A673 (cell line): ENCODE measurements around the gene NEXN. TPM values are rescaled to one million over a fixed set of nuclear protein-coding genes. Genes with fewer than 3 reads are reported as not detected.

ENCODE experiments used
- BruUV-seq: library from RNA; stranded (reverse); fragments of 400-500 nt; replicated peaks from 2 replicates; lab custom pipeline; 2021; lab: Mats Ljungman, UMichigan
- CTCF ChIA-PET: fragments of 300-600 bp; sonication (Branson Sonifier 250); formaldehyde crosslinking; loops from one replicate; lab custom pipeline; 2022; ENCODE audit warnings: antibody characterized with exemption; lab: Charles Lee
- POLR2A ChIA-PET: fragments of 300-600 bp; sonication (Branson Sonifier 250); formaldehyde crosslinking; loops from one replicate; lab custom pipeline; 2022; ENCODE audit warnings: antibody characterized with exemption; ENCODE audit not compliant: low non-redundant PET; lab: Charles Lee
- DNase-seq: peaks from one replicate; pipeline ENCODE4 v3.0.0-alpha.2; 2015; ENCODE audit warnings: low spot score
- H3K27ac ChIP-seq: fragments of 200-600 bp; sonication (generic); 2 replicates; pipeline ENCODE4 v1.5.1; 2016; ENCODE audit warnings: mixed run types, low read depth, mild to moderate bottlenecking, mixed read lengths, antibody characterized with exemption, low read length; ENCODE audit not compliant: poor library complexity, severe bottlenecking
- H3K27me3 ChIP-seq: fragments of 200-600 bp; sonication (generic); replicated peaks from 2 replicates; pipeline ENCODE4 v1.6.1; 2017; ENCODE audit warnings: mixed run types, low read depth, mild to moderate bottlenecking, mixed read lengths, antibody characterized with exemption, low read length; ENCODE audit not compliant: insufficient read depth, poor library complexity
- H3K36me3 ChIP-seq: fragments of 200-600 bp; sonication (generic); 2 replicates; pipeline ENCODE4 v1.6.1; 2016; ENCODE audit warnings: mixed run types, mild to moderate bottlenecking, mixed read lengths, antibody characterized with exemption, low read length; ENCODE audit not compliant: insufficient read depth, poor library complexity, severe bottlenecking
- H3K4me1 ChIP-seq: fragments of 200-600 bp; sonication (generic); 2 replicates; pipeline ENCODE4 v1.6.1; 2017; ENCODE audit warnings: mixed run types, mild to moderate bottlenecking, mixed read lengths, antibody characterized with exemption, low read length; ENCODE audit not compliant: insufficient read depth, poor library complexity, severe bottlenecking
- H3K4me3 ChIP-seq: fragments of 200-600 bp; sonication (generic); 2 replicates; pipeline ENCODE4 v1.5.1; 2016; ENCODE audit warnings: low read depth, mixed run types, mild to moderate bottlenecking, mixed read lengths, low read length; ENCODE audit not compliant: poor library complexity, severe bottlenecking
- H3K9me3 ChIP-seq: fragments of 200-600 bp; sonication (generic); 2 replicates; pipeline ENCODE4 v1.6.1; 2016; ENCODE audit warnings: mixed run types, low read depth, mild to moderate bottlenecking, mixed read lengths, antibody characterized with exemption, low read length; ENCODE audit not compliant: poor library complexity, severe bottlenecking
- EZH2 ChIP-seq: fragments of 200-600 bp; sonication (generic); IDR thresholded peaks from 2 replicates; pipeline ENCODE4 v1.6.1; 2017; ENCODE audit warnings: borderline replicate concordance, low read depth, mild to moderate bottlenecking, mixed read lengths, antibody characterized with exemption, low read length; ENCODE audit not compliant: poor library complexity, severe bottlenecking
- intact Hi-C: fragments of 100-400 bp; cut with micrococcal nuclease; formaldehyde crosslinking; loops from one replicate; pipeline ENCODE4 v1.10.0; 2022; ENCODE audit not compliant: unreplicated experiment
- total RNA-seq: library from RNA; stranded (reverse); gene quantifications from 2 replicates; pipeline ENCODE4 v1.2.3, GENCODE V29; 2021
- TF ChIP-seq, protein P1 (sequence below): fragments of 300-800, 200-600 bp; sonication (generic); conservative IDR thresholded peaks from 2 replicates; pipeline ENCODE4 v1.5.1; 2017; ENCODE audit warnings: low read depth, mild to moderate bottlenecking, antibody characterized with exemption, low read length, moderate library complexity, mixed read lengths

The NEXN gene
- total RNA-seq, 1 experiment from 2014 or later, result 0.45 TPM

DNA sequence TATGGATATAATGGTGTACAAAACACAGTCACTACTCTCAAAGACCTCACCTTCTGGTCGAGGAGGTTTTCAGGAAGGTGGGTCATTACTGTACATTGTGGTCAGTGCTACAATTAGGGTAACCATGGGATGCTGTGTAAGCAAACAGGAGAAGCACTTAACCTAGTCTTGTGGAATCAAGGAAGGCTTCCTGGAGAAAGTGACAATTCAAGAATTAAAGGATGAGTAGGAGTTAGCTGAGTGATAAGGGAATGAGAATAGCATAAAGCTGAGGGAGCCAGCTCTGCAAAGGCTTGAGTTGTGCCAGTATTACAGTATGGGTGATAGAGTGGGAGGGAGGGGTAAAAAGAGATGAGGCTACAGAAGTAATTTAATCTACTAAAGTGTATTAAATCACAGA lies 17.2 kb downstream of the NEXN start:
- H3K4me3 ChIP-seq, result no peak overlapping the region
- intact Hi-C loops, result no loop called here
- no peaks in the 10 kb centered on the region for H3K27me3 ChIP-seq
- no peak overlapping the region for H3K27ac ChIP-seq
- no peaks in the 10 kb centered on the region for H3K36me3 ChIP-seq
- no peak for DNase-seq
- ChIA-PET CTCF (no interaction called here), POLR2A (no interaction called here)
- H3K4me1 ChIP-seq, result no peaks in the 10 kb centered on the region
- no peaks in the 10 kb centered on the region for H3K9me3 ChIP-seq
- TF ChIP-seq EZH2, result no peak
- TF ChIP-seq, protein P1, sequence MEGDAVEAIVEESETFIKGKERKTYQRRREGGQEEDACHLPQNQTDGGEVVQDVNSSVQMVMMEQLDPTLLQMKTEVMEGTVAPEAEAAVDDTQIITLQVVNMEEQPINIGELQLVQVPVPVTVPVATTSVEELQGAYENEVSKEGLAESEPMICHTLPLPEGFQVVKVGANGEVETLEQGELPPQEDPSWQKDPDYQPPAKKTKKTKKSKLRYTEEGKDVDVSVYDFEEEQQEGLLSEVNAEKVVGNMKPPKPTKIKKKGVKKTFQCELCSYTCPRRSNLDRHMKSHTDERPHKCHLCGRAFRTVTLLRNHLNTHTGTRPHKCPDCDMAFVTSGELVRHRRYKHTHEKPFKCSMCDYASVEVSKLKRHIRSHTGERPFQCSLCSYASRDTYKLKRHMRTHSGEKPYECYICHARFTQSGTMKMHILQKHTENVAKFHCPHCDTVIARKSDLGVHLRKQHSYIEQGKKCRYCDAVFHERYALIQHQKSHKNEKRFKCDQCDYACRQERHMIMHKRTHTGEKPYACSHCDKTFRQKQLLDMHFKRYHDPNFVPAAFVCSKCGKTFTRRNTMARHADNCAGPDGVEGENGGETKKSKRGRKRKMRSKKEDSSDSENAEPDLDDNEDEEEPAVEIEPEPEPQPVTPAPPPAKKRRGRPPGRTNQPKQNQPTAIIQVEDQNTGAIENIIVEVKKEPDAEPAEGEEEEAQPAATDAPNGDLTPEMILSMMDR, result no peak
- no TSS peak for BruUV-seq

DNA sequence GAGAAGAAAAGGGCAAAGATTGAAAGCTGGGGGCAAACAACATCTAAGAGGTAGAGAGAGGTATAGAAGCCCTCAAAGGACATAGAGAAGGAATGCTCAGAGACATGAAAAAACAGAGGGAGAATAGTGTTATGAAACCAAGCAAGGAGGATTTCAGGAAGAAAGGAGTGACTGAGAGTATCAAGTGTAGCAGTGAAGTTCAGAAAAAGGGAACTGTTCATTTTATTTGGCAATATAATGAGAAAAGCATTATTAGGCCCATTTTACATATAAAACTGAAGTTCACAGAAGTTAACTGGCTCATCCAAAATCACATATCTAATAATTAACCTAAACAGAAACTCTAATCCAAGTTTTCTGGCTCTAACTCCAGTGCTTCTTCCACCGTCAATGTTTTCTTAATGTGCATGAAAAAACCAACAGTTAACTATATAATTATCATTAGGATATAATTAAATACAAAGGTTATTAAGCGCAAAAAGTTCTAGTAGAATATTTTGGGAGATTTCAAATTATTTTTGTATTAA lies 17.7 kb downstream of the NEXN start:
- H3K36me3 ChIP-seq, result no peaks in the 10 kb centered on the region
- TF ChIP-seq EZH2, result no peak
- TF ChIP-seq, protein P1, result no peak
- H3K4me3 ChIP-seq, result no peak overlapping the region
- no peaks in the 10 kb centered on the region for H3K4me1 ChIP-seq
- no peaks in the 10 kb centered on the region for H3K9me3 ChIP-seq
- POLR2A ChIA-PET, result no interaction called here
- intact Hi-C loops, result no loop called here
- H3K27me3 ChIP-seq, result no peaks in the 10 kb centered on the region
- DNase-seq, result no peak
- CTCF ChIA-PET, result no interaction called here
- H3K27ac ChIP-seq, result no peak overlapping the region
- no TSS peak for BruUV-seq

DNA sequence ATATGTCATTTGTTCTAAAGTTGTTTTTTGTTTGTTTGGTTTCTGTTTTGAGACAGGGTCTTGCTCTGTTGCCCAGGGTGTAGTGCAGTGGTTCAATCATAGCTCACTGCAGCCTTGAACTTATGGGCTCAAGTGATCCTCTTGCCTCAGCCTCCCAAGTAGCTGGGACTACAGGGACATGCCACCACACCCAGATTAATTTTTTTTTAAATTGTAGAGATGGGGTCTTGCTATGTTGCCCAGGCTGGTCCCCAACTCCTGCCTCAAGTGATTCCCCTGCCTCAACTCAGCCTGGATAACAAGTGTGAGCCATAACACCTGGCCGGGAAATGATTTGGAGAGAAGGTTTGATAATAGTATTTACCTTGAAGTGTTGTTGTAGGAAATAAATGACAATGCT lies 18.2 kb downstream of the NEXN start:
- no peak for DNase-seq
- POLR2A ChIA-PET, result no interaction called here
- no peak overlapping the region for H3K4me3 ChIP-seq
- no TSS peak for BruUV-seq
- no peak overlapping the region for H3K27ac ChIP-seq
- no peaks in the 10 kb centered on the region for H3K36me3 ChIP-seq
- TF ChIP-seq, protein P1, result no peak
- TF ChIP-seq EZH2, result no peak
- CTCF ChIA-PET, result no interaction called here
- no peaks in the 10 kb centered on the region for H3K27me3 ChIP-seq
- intact Hi-C loops, result no loop called here
- H3K4me1 ChIP-seq, result no peaks in the 10 kb centered on the region
- H3K9me3 ChIP-seq, result no peaks in the 10 kb centered on the region
